VCaP (cell line): Measurements from ENCODE around the gene MUC5B.

Experiments
- H3K27ac ChIP-seq: fragments of 450-650 bp; 2 replicates; pipeline ENCODE4 v1.5.1; 2017
- CTCF ChIP-seq: fragments of 450-650 bp; conservative IDR thresholded peaks from 2 replicates; pipeline ENCODE4 v1.5.1; 2017; ENCODE audit warnings: mild to moderate bottlenecking, moderate library complexity

The MUC5B gene

DNA sequence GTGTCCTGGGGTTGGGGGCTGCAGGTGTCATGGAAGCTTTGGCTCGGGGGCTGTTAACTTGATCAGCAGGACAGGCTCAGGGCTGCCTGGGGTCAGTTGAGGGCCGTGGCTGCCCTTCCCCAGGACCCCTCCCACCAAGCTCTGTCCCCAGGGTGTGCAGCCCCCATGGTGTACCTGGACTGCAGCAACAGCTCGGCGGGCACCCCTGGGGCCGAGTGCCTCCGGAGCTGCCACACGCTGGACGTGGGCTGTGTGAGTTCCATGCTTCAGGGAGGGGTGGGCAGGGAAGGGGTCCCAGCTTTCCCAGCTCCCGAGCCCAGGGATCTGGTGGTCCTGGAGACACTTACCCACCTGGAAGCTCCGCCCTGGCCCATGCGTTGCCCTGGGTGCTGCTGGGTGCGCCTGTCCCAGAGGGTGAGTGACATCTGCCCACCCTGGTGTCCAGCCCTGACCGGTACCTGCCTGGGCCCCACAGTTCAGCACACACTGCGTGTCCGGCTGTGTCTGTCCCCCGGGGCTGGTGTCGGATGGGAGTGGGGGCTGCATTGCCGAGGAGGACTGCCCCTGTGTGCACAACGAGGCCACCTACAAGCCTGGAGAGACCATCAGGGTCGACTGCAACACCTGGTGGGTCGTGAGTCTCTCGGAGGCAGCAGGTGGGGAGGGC is 11.3 kb downstream of the MUC5B start:
- H3K27ac ChIP-seq, result no peak overlapping the region
- no peak for TF ChIP-seq CTCF

DNA sequence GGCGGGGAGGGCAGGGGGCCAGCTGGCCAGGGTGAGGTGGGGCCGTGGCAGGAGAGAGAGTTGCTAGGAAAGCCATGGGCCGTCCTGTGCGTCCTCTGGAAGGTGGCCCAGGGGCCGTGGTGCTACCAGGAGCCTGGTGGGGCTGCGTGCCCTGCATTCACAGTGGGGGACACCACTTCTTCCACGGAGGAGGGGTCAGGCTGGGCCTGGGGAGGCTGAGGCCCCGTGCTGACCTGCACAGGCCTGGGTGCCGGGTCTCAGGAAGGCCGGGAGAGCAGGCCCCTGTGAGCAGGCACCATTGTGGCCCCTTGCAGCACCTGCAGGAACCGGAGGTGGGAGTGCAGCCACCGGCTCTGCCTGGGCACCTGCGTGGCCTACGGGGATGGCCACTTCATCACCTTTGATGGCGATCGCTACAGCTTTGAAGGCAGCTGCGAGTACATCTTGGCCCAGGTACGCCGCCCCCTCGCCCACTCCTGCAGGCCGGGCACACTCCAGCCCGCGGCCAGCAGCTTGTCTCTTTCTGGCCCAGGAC is 12.0 kb downstream of the MUC5B start:
- no peak overlapping the region for H3K27ac ChIP-seq
- no peak for TF ChIP-seq CTCF

DNA sequence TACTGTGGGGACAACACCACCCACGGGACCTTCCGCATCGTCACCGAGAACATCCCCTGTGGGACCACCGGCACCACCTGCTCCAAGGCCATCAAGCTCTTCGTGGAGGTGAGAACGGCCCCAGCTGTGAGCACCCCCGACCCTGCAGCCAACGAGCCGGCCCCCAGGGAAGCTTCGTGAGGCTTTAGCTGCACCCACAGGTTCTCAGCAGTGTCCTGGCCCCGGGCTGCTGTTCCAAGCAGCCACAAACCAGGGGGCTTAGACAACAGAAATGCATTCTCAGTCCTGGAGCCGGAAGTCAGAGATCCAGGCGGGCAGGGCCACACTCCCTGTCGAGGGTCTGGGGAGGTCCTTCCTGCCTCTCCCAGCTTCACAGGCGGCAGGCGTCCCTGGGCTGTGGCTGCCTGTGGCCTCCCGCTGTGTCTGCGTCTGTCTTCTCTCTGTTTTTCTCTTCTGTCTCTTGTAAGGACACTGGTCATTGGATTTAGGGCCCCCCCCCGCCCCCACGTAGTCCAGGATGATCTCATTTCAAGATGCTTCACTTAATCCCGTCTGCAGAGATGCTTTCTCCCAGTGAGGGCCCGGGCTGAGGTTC is 12.5 kb downstream of the MUC5B start:
- no peak for TF ChIP-seq CTCF
- no peak overlapping the region for H3K27ac ChIP-seq

DNA sequence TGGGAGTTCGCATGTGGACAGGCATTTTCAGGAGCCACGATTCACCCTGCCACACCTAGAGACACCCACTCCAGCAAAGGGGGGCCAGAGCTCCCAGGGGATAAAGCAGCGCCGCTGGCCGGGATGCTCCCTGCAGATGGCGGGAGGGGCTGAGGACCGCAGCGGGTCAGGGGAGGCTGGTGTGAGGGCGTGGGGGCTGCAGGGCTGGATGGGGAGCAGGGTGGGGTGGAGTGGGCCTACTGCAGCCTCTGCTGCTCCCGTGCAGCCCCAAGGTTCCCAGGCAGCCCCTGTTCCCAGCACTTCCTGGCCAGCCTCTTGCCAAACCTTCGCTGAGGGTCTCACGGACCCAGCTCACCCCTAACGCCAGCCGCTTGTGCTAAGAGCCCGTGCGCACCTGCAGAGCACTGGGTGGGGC is 13.0 kb downstream of the MUC5B start:
- no peak for TF ChIP-seq CTCF
- H3K27ac ChIP-seq, result no peak overlapping the region

DNA sequence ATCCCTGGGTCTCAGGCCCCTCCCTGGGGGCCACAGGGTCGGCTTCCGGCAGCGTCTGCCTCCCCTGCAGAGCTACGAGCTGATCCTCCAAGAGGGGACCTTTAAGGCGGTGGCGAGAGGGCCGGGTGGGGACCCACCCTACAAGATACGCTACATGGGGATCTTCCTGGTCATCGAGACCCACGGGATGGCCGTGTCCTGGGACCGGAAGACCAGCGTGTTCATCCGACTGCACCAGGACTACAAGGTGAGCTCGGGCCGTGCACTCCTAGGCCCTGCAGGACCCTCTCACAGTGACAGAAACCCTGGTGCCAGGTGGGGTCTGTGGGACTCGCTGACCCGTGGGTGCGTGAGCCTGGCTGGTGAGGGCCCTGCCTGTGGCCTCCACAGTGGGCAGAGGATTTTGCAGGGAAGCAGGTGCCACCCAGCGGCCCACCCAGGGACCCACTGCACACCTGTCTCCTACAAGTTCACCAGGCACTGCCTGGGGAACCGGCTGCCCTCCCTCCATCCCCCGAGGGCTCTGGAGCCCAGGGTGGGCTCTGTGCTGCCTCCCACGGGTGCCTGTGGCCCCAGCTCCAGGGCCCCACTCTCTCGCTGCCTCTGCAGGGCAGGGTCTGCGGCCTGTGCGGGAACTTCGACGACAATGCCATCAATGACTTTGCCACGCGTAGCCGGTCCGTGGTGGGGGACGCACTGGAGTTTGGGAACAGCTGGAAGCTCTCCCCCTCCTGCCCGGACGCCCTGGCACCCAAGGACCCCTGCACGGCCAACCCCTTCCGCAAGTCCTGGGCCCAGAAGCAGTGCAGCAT is 13.7 kb downstream of the MUC5B start:
- no peak for TF ChIP-seq CTCF
- no peak overlapping the region for H3K27ac ChIP-seq

DNA sequence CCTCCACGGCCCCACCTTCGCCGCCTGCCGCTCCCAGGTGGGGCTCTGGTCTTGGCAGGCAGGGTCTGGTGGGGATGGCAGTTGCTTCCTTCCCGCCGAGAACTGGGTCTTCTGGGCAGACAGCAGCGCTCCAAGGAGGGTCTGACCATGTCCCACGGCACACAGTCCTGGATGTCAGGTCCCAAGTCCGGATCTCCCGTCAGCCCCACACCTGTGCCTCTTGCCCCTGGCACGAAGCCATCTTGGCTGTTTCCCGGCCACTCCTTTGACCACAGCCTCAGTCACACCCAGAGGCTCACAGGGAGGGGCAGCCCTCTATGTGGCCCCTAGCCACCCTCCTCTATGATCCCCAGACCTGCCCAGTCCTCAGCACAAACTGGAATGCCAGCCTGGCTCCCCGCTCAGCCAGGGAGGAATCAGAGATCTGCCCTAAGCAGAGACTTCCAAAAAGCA is 14.3 kb downstream of the MUC5B start:
- H3K27ac ChIP-seq, result no peak overlapping the region
- no peak for TF ChIP-seq CTCF

- H3K27ac ChIP-seq, result no peak overlapping the region
- no peak for TF ChIP-seq CTCF
These were observed 15.0 kb downstream of the MUC5B start for GRCh38 chr11:1237851-1238250.
